ENCODE data around the gene EHMT1. TPM values are rescaled to one million over a fixed set of nuclear protein-coding genes. Genes with fewer than 3 reads are reported as not detected.

Gene EHMT1
- total and polyA plus RNA-seq, 2 experiments from 2014 or later = 162 to 177 TPM

GRCh38 chr9:137607141-137607857 is 11.5 kb upstream of the EHMT1 start:
- ATAC-seq (no peak), DNase-seq (ENCODE audit: low spot score) (no peak)
- peaks cover 6% of the 10 kb centered on the region; the same call in 1 of the 2 replicates for H3K4me1 ChIP-seq (ENCODE audit: insufficient read depth)
- H2AFZ ChIP-seq = no peak overlapping the region
- peak overlapping the region; percentile 84; the same call in 1 of the 2 replicates for H3K4me2 ChIP-seq
- H3F3A ChIP-seq (replicated peaks; ENCODE audit: low read depth) = 0 out of 2 replicates have a peak, but pooled peaks cover 11% of the 10 kb centered on the region
- Mint-ChIP-seq H3K9me3 (no peaks in the 10 kb centered on the region), H3K36me3 (ENCODE audit: low read depth) (no peaks in the 10 kb centered on the region; the same call in 2 of the 3 replicates), H3K27me3 (ENCODE audit: insufficient read depth, low read depth, poor library complexity) (peaks cover 26% of the 10 kb centered on the region), H3K27ac (no peak overlapping the region), H3K4me1 (peaks cover 27% of the 10 kb centered on the region), H3K4me3 (peak overlapping the region; percentile 74)
- peaks cover 5% of the 10 kb centered on the region; the same call in 1 of the 2 replicates for H4K20me1 ChIP-seq (replicated peaks; ENCODE audit: insufficient read depth)
- H3K4me3 ChIP-seq = peak overlapping the region; percentile 69; the same call in 1 of the 2 replicates
- H3K36me3 ChIP-seq (ENCODE audit: insufficient read depth) = no peaks in the 10 kb centered on the region
- H3K79me2 ChIP-seq (replicated peaks; ENCODE audit: insufficient read depth) = peaks cover 7% of the 10 kb centered on the region; the same call in 1 of the 2 replicates
- no peak overlapping the region for H3K27ac ChIP-seq (ENCODE audit: low read depth)
- TF ChIP-seq ZNF331 (CRISPR knock-in tag; IDR thresholded peaks at IDR 0.05; ENCODE audit: low read depth) (no peak), CTCF (conservative IDR thresholded peaks at IDR 0.05; ENCODE audit: low read depth in 2 of 2) (no peak), POLR2AphosphoS5 (IDR thresholded peaks at IDR 0.05; ENCODE audit: low read depth) (no peak), ZNF114 (CRISPR knock-in tag; IDR thresholded peaks at IDR 0.05) (no peak), CREB1 (CRISPR knock-in tag; IDR thresholded peaks at IDR 0.05; ENCODE audit: low read depth) (no peak), NANOG (IDR thresholded peaks at IDR 0.05; ENCODE audit: borderline replicate concordance) (no peak), EZH2phosphoT487 (IDR thresholded peaks at IDR 0.05; ENCODE audit: unreplicated experiment) (no peak), REST (IDR thresholded peaks at IDR 0.05; ENCODE audit: unreplicated experiment) (no peak), EZH2 (IDR thresholded peaks at IDR 0.05; ENCODE audit: low read depth, unreplicated experiment) (no peak), JUNB (IDR thresholded peaks at IDR 0.05; ENCODE audit: unreplicated experiment) (no peak)
- H3K9me2 ChIP-seq (ENCODE audit: insufficient read depth) = no peaks in the 10 kb centered on the region
- peaks cover 6% of the 10 kb centered on the region for H3K27me3 ChIP-seq (ENCODE audit: insufficient read depth)
